Measurements from ENCODE around the gene ATRAID.

GRCh38 chr2:27261926-27262298 lies 50.1 kb downstream of the ATRAID start:
- TF ChIP-seq CTCF (IDR thresholded peaks at IDR 0.05; ENCODE audit: low read depth, low read length, missing input control) = no peak
- TF ChIP-seq RAD21 (IDR thresholded peaks at IDR 0.05) = no peak
- TF ChIP-seq, protein P1, sequence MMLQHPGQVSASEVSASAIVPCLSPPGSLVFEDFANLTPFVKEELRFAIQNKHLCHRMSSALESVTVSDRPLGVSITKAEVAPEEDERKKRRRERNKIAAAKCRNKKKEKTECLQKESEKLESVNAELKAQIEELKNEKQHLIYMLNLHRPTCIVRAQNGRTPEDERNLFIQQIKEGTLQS (IDR thresholded peaks at IDR 0.05) = no peak
- no peak for TF ChIP-seq GABPA (IDR thresholded peaks at IDR 0.05 in 1 of 2, conservative IDR thresholded peaks at IDR 0.05 in 1 of 2)
- no peak for TF ChIP-seq ZBTB33 (IDR thresholded peaks at IDR 0.05)
- TF ChIP-seq, protein P2, sequence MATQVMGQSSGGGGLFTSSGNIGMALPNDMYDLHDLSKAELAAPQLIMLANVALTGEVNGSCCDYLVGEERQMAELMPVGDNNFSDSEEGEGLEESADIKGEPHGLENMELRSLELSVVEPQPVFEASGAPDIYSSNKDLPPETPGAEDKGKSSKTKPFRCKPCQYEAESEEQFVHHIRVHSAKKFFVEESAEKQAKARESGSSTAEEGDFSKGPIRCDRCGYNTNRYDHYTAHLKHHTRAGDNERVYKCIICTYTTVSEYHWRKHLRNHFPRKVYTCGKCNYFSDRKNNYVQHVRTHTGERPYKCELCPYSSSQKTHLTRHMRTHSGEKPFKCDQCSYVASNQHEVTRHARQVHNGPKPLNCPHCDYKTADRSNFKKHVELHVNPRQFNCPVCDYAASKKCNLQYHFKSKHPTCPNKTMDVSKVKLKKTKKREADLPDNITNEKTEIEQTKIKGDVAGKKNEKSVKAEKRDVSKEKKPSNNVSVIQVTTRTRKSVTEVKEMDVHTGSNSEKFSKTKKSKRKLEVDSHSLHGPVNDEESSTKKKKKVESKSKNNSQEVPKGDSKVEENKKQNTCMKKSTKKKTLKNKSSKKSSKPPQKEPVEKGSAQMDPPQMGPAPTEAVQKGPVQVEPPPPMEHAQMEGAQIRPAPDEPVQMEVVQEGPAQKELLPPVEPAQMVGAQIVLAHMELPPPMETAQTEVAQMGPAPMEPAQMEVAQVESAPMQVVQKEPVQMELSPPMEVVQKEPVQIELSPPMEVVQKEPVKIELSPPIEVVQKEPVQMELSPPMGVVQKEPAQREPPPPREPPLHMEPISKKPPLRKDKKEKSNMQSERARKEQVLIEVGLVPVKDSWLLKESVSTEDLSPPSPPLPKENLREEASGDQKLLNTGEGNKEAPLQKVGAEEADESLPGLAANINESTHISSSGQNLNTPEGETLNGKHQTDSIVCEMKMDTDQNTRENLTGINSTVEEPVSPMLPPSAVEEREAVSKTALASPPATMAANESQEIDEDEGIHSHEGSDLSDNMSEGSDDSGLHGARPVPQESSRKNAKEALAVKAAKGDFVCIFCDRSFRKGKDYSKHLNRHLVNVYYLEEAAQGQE (IDR thresholded peaks at IDR 0.05) = no peak
- TF ChIP-seq TAF1 (conservative IDR thresholded peaks at IDR 0.05) = no peak
- no peak for TF ChIP-seq JUND (IDR thresholded peaks at IDR 0.05)
- TF ChIP-seq NR2F2 (IDR thresholded peaks at IDR 0.05) = no peak
- TF ChIP-seq, protein P3, sequence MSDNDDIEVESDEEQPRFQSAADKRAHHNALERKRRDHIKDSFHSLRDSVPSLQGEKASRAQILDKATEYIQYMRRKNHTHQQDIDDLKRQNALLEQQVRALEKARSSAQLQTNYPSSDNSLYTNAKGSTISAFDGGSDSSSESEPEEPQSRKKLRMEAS (IDR thresholded peaks at IDR 0.05) = no peak
- TF ChIP-seq EGR1 (IDR thresholded peaks at IDR 0.05; ENCODE audit: low read depth in 2 of 2) = no peak
- TF ChIP-seq RXRA (IDR thresholded peaks at IDR 0.05) = no peak
- TF ChIP-seq FOXA1 (IDR thresholded peaks at IDR 0.05) = no peak
- TF ChIP-seq SP1 (IDR thresholded peaks at IDR 0.05) = no peak
